ENCODE results near the gene TRIM2. TPM values are rescaled to one million over a fixed set of nuclear protein-coding genes. Genes with fewer than 3 reads are reported as not detected.

TRIM2 gene
- total and polyA plus RNA-seq, 2 of the 8 experiments (the other 6 are each of a cell fraction or from before 2014, with no cell fraction given), result 34.0 to 59.8 TPM

- Histone ChIP-seq H2BK5ac (ENCODE audit: low read depth, low read length) (no peak overlapping the region), H3K14ac (ENCODE audit: insufficient read length) (no peak overlapping the region), H2AK5ac (ENCODE audit: low read depth, low read length) (no peak overlapping the region), H3K79me2 (ENCODE audit: control insufficient read depth in 1 of 2, insufficient read depth in 2 of 2, low read length in 2 of 2) (no peaks in the 10 kb centered on the region), H3K4me3 (ENCODE audit: extremely low read depth in 1 of 4, insufficient read depth in 2 of 4, low read depth in 3 of 4, low read length in 4 of 4) (no peak overlapping the region), H4K20me1 (replicated peaks in 1 of 2; ENCODE audit: control insufficient read depth in 1 of 2, insufficient read depth in 2 of 2, low read length in 2 of 2) (no peaks in the 10 kb centered on the region), H3K56ac (replicated peaks; ENCODE audit: insufficient read length, low read depth, low read length) (no peak overlapping the region), H3K36me3 (ENCODE audit: control insufficient read depth in 2 of 4, insufficient read depth in 4 of 4, low read length in 3 of 4) (no peaks in the 10 kb centered on the region), H2AFZ (ENCODE audit: low read length) (no peak overlapping the region), H3K18ac (ENCODE audit: extremely low read depth, low read length) (no peak overlapping the region), H3K79me1 (ENCODE audit: low read depth, low read length) (no peaks in the 10 kb centered on the region), H3K4me2 (ENCODE audit: insufficient read depth in 1 of 2, low read depth in 2 of 2, low read length in 2 of 2) (no peak overlapping the region), H3K4ac (replicated peaks; ENCODE audit: insufficient read length, low read depth, low read length) (no peak overlapping the region), H2BK12ac (ENCODE audit: low read depth, low read length) (no peak overlapping the region), H3K23me2 (ENCODE audit: low read depth, low read length) (no peaks in the 10 kb centered on the region), H3K23ac (ENCODE audit: insufficient read length) (no peak overlapping the region), H3K27me3 (replicated peaks in 1 of 4; ENCODE audit: control insufficient read depth in 3 of 4, extremely low read depth in 1 of 4, insufficient read depth in 3 of 4, low read length in 3 of 4) (peaks cover 3 to 21% (median 19%) of the 10 kb centered on the region in 4 experiments), H2BK20ac (ENCODE audit: low read length) (no peak overlapping the region), H4K91ac (replicated peaks; ENCODE audit: insufficient read length, low read length) (no peak overlapping the region), H2BK120ac (replicated peaks; ENCODE audit: low read depth, low read length) (no peak overlapping the region), H3K4me1 (replicated peaks in 1 of 4; ENCODE audit: control insufficient read depth in 3 of 4, insufficient read depth in 4 of 4, low read length in 3 of 4) (peaks cover 5 to 7% (median 5%) of the 10 kb centered on the region in 4 experiments; a peak in 6 of 7 replicates), H4K5ac (ENCODE audit: insufficient read length, low read depth, low read length) (no peak overlapping the region), H4K8ac (ENCODE audit: extremely low read depth, insufficient read depth, low read length) (no peak overlapping the region), H3K9me3 (ENCODE audit: insufficient read depth in 2 of 2, low read depth in 1 of 2, low read length in 1 of 2) (no peaks in the 10 kb centered on the region), H2BK15ac (ENCODE audit: low read length) (no peak overlapping the region), H3K9ac (replicated peaks in 1 of 4; ENCODE audit: extremely low read depth in 1 of 4, low read depth in 3 of 4, low read length in 3 of 4) (no peak overlapping the region), H3K27ac (ENCODE audit: low read depth, low read length) (no peak overlapping the region)
- WGBS, 2 experiments (ENCODE audit: extremely low coverage in 1 of 2, insufficient coverage in 1 of 2, insufficient read length in 1 of 2, insufficient replicate concordance in 2 of 2, low coverage in 1 of 2, low lambda C conversion rate in 2 of 2, missing lambda C conversion rate in 1 of 2), result 90% methylated on average over 4 of the region's 4 CpGs; no CpG with 5 or more reads in 1 of the 2 experiments
- POLR2A ChIA-PET (ENCODE audit: partially characterized antibody), result interaction anchor here (1.0 kb wide), 1 partner anchor 45 kb away, joined by 4 read pairs; the partner anchor contains the start of gene TRIM2
- TF ChIP-seq BCL11A (IDR thresholded peaks at IDR 0.05; ENCODE audit: low read depth in 2 of 2, low read length in 2 of 2) (no peak), SIX5 (IDR thresholded peaks at IDR 0.05; ENCODE audit: low read depth, low read length) (no peak), E2F6 (IDR thresholded peaks at IDR 0.05) (no peak)
- TF ChIP-seq, protein P1, sequence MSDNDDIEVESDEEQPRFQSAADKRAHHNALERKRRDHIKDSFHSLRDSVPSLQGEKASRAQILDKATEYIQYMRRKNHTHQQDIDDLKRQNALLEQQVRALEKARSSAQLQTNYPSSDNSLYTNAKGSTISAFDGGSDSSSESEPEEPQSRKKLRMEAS (IDR thresholded peaks at IDR 0.05), result no peak
- FAIRE-seq, result no peak
- DNase-seq (ENCODE audit: low read depth in 1 of 2, low spot score in 2 of 2), result no peak
- CTCF ChIA-PET (ENCODE audit: partially characterized antibody), result interaction anchor here (0.6 to 7.4 kb wide), 9 partner anchors 12 to 68 kb away, joined by 3 to 53 read pairs (median 3); partner anchors contain the start of gene TRIM2
Measured at GRCh38 chr4:153159016-153159415, 45.2 kb upstream of the TRIM2 start.
